OCI-LY7 (cell line): Measurements from ENCODE around the gene GAB3. TPM values are rescaled to one million over a fixed set of nuclear protein-coding genes. Genes with fewer than 3 reads are reported as not detected.

Source experiments
- BruUV-seq: library from RNA; stranded (reverse); fragments of 400-500 nt; replicated peaks from 2 replicates; lab custom pipeline; 2021; lab: Mats Ljungman, UMichigan
- CTCF ChIA-PET: fragments of 300-600 bp; sonication (Branson Sonifier 250); formaldehyde crosslinking; loops from one replicate; lab custom pipeline; 2022; ENCODE audit warnings: antibody characterized with exemption; ENCODE audit not compliant: unreplicated experiment; lab: Charles Lee
- POLR2A ChIA-PET: fragments of 300-600 bp; sonication (Branson Sonifier 250); formaldehyde crosslinking; loops from one replicate; lab custom pipeline; 2022; ENCODE audit warnings: antibody characterized with exemption; lab: Charles Lee
- DNase-seq: peaks from one replicate; pipeline ENCODE4 v3.0.0-alpha.2; 2015; ENCODE audit warnings: low spot score
- H2AFZ ChIP-seq: fragments of 200-600 bp; sonication (generic), shearing (Covaris generic); 2 replicates; pipeline ENCODE4 v1.6.1; 2014; ENCODE audit warnings: mild to moderate bottlenecking, antibody characterized with exemption, low read length, moderate library complexity
- H3K27ac ChIP-seq: fragments of 200-600 bp; sonication (generic); 2 replicates; pipeline ENCODE4 v1.5.1; 2014; ENCODE audit warnings: mixed run types, low read depth, mild to moderate bottlenecking, moderate library complexity, low read length, inconsistent platforms; ENCODE audit not compliant: poor library complexity, severe bottlenecking
- H3K36me3 ChIP-seq: fragments of 200-600 bp; sonication (generic); 2 replicates; pipeline ENCODE4 v1.6.1; 2014; ENCODE audit warnings: mild to moderate bottlenecking, antibody characterized with exemption, low read length, moderate library complexity, mixed read lengths; ENCODE audit not compliant: insufficient read depth
- H3K4me1 ChIP-seq: fragments of 200-600 bp; sonication (generic); 2 replicates; pipeline ENCODE4 v1.5.1; 2014; ENCODE audit warnings: mild to moderate bottlenecking, low read length; ENCODE audit not compliant: insufficient read depth, poor library complexity, severe bottlenecking
- H3K4me2 ChIP-seq: fragments of 200-600 bp; sonication (generic); 2 replicates; pipeline ENCODE4 v1.6.1; 2014; ENCODE audit warnings: mild to moderate bottlenecking, low read length
- H3K4me3 ChIP-seq: fragments of 200-600 bp; sonication (generic); 2 replicates; pipeline ENCODE4 v1.5.1; 2014; ENCODE audit warnings: mild to moderate bottlenecking, low read depth, low read length; ENCODE audit not compliant: poor library complexity, severe bottlenecking
- H3K79me2 ChIP-seq: fragments of 200-600 bp; sonication (generic); 2 replicates; pipeline ENCODE4 v1.6.1; 2016; ENCODE audit warnings: low read depth, mild to moderate bottlenecking, low read length, moderate library complexity, mixed read lengths; ENCODE audit not compliant: insufficient read depth
- H3K9me2 ChIP-seq: fragments of 200-600 bp; sonication (generic); 2 replicates; pipeline ENCODE4 v1.6.1; 2016; ENCODE audit warnings: mild to moderate bottlenecking, low read length, mixed read lengths; ENCODE audit not compliant: insufficient read depth
- H3K9me3 ChIP-seq: fragments of 200-600 bp; sonication (generic); 2 replicates; pipeline ENCODE4 v1.6.1; 2014; ENCODE audit warnings: mild to moderate bottlenecking, mixed run types, low read length, mixed read lengths
- H4K20me1 ChIP-seq: fragments of 200-600 bp; sonication (generic); 2 replicates; pipeline ENCODE4 v1.6.1; 2014; ENCODE audit warnings: mild to moderate bottlenecking, antibody characterized with exemption, low read length, moderate library complexity, mixed read lengths; ENCODE audit not compliant: insufficient read depth
- EZH2phosphoT487 ChIP-seq: fragments of 200-600 bp; sonication (generic); IDR thresholded peaks from 2 replicates; pipeline ENCODE4 v1.6.1; 2018; ENCODE audit warnings: low read depth, borderline replicate concordance, mild to moderate bottlenecking, mixed run types, antibody characterized with exemption, low read length, moderate library complexity, mixed read lengths
- intact Hi-C: fragments of 100-400 bp; cut with micrococcal nuclease; formaldehyde crosslinking; loops from one replicate; pipeline ENCODE4 v1.10.0; 2022; ENCODE audit not compliant: unreplicated experiment
- total RNA-seq, 2 experiments: library from RNA; depleted of rRNA in 1 of 2; stranded (reverse); fragments of >200 nt in 1 of 2; shearing (Covaris generic) in 1 of 2; gene quantifications; 2 replicates each; pipeline ENCODE4 v1.2.3, GENCODE V29; 2014 to 2022
- TF ChIP-seq, protein P1 (sequence below): fragments of 200-600 bp; sonication (generic); conservative IDR thresholded peaks from 2 replicates; pipeline ENCODE4 v1.5.1; 2014; ENCODE audit warnings: mild to moderate bottlenecking, antibody characterized with exemption, low read length, moderate library complexity, mixed read lengths

The GAB3 gene
- total RNA-seq, 2 experiments from 2014 or later, result 0.09 to 0.38 TPM

GRCh38 chrX:154728431-154729190 lies 22.3 kb downstream of the GAB3 start:
- Histone ChIP-seq H3K4me2 (no peak overlapping the region), H3K4me1 (no peaks in the 10 kb centered on the region), H3K9me2 (no peaks in the 10 kb centered on the region), H3K27ac (no peak overlapping the region), H3K79me2 (no peaks in the 10 kb centered on the region), H3K4me3 (no peak overlapping the region), H4K20me1 (no peaks in the 10 kb centered on the region), H3K36me3 (no peaks in the 10 kb centered on the region), H2AFZ (no peak overlapping the region), H3K9me3 (no peaks in the 10 kb centered on the region)
- BruUV-seq, result no TSS peak
- ChIA-PET POLR2A (no interaction called here), CTCF (no interaction called here)
- intact Hi-C loops, result no loop called here
- no peak for DNase-seq
- TF ChIP-seq EZH2phosphoT487, result no peak
- TF ChIP-seq, protein P1, sequence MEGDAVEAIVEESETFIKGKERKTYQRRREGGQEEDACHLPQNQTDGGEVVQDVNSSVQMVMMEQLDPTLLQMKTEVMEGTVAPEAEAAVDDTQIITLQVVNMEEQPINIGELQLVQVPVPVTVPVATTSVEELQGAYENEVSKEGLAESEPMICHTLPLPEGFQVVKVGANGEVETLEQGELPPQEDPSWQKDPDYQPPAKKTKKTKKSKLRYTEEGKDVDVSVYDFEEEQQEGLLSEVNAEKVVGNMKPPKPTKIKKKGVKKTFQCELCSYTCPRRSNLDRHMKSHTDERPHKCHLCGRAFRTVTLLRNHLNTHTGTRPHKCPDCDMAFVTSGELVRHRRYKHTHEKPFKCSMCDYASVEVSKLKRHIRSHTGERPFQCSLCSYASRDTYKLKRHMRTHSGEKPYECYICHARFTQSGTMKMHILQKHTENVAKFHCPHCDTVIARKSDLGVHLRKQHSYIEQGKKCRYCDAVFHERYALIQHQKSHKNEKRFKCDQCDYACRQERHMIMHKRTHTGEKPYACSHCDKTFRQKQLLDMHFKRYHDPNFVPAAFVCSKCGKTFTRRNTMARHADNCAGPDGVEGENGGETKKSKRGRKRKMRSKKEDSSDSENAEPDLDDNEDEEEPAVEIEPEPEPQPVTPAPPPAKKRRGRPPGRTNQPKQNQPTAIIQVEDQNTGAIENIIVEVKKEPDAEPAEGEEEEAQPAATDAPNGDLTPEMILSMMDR, result 0 out of 2 replicates have a peak, but pooled peaks have one; percentile 24

DNA sequence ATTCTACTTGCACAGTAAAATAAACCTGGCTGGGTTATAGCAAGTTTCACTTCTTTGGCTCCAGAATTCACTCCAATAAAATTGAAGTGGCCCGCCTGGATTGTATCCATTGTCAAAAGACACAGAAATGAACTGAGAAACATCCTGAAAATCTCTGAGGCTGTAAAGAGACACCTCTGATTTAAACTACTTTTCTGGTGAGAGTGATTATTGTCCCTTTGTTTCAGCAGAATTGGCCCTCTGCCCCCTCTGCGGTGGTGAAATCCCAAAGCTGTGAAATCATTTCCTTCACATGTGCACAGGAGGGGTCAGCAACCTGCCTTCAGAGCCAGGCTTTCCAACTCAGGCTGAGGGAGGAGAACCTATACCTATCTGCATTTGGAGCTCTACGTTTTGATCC lies 23.0 kb downstream of the GAB3 start:
- Histone ChIP-seq H2AFZ (no peak overlapping the region), H3K4me3 (no peak overlapping the region), H3K27ac (no peak overlapping the region), H3K79me2 (no peaks in the 10 kb centered on the region), H3K4me2 (no peak overlapping the region), H3K9me2 (no peaks in the 10 kb centered on the region), H3K4me1 (no peaks in the 10 kb centered on the region), H3K36me3 (no peaks in the 10 kb centered on the region), H3K9me3 (no peaks in the 10 kb centered on the region), H4K20me1 (no peaks in the 10 kb centered on the region)
- CTCF ChIA-PET, result no interaction called here
- POLR2A ChIA-PET, result no interaction called here
- DNase-seq, result no peak
- BruUV-seq, result no TSS peak
- intact Hi-C loops, result no loop called here
- no peak for TF ChIP-seq EZH2phosphoT487
- TF ChIP-seq, protein P1, result no peak

- no TSS peak for BruUV-seq
- Histone ChIP-seq H4K20me1 (no peaks in the 10 kb centered on the region), H3K27ac (no peak overlapping the region), H3K79me2 (no peaks in the 10 kb centered on the region), H2AFZ (no peak overlapping the region), H3K9me2 (no peaks in the 10 kb centered on the region), H3K4me3 (no peak overlapping the region), H3K9me3 (no peaks in the 10 kb centered on the region), H3K4me1 (no peaks in the 10 kb centered on the region), H3K36me3 (no peaks in the 10 kb centered on the region), H3K4me2 (no peak overlapping the region)
- CTCF ChIA-PET, result no interaction called here
- TF ChIP-seq EZH2phosphoT487, result no peak
- TF ChIP-seq, protein P1, result no peak
- intact Hi-C loops, result no loop called here
- DNase-seq, result no peak
- POLR2A ChIA-PET, result no interaction called here
Measured at GRCh38 chrX:154727418-154727817, 23.5 kb downstream of the GAB3 start.
